Loucy (cell line): ENCODE data around the gene RARB.

Experiments used
- H2AFZ ChIP-seq: fragments of 200-600 bp; sonication (generic); 2 replicates; pipeline ENCODE4 v1.6.0; 2016; ENCODE audit warnings: antibody characterized with exemption, mild to moderate bottlenecking, low read length, moderate library complexity
- H3F3A ChIP-seq: fragments of 200-600 bp; 2 replicates; pipeline ENCODE4 v1.6.0; 2016; ENCODE audit warnings: antibody characterized with exemption, low read depth, mild to moderate bottlenecking
- H3K27me3 ChIP-seq: fragments of 200-600 bp; sonication (generic); 2 replicates; pipeline ENCODE4 v1.6.1; 2014; ENCODE audit warnings: low read length, mild to moderate bottlenecking; ENCODE audit not compliant: insufficient read depth, poor library complexity, severe bottlenecking
- H3K36me3 ChIP-seq: fragments of 200-600 bp; sonication (generic); 2 replicates; pipeline ENCODE4 v1.6.1; 2016; ENCODE audit warnings: low read length; ENCODE audit not compliant: insufficient read depth
- H3K4me1 ChIP-seq: fragments of 200-600 bp; sonication (generic); 2 replicates; pipeline ENCODE4 v1.5.1; 2014; ENCODE audit warnings: low read length, mild to moderate bottlenecking; ENCODE audit not compliant: insufficient read depth, poor library complexity, severe bottlenecking
- H3K4me2 ChIP-seq: fragments of 200-600 bp; sonication (generic); 2 replicates; pipeline ENCODE4 v1.6.0; 2014; ENCODE audit warnings: antibody characterized with exemption, low read length, low read depth, mild to moderate bottlenecking; ENCODE audit not compliant: poor library complexity, severe bottlenecking
- H3K4me3 ChIP-seq: fragments of 200-600 bp; sonication (generic); 2 replicates; pipeline ENCODE4 v1.5.1; 2014; ENCODE audit warnings: low read length, mild to moderate bottlenecking, mixed read lengths; ENCODE audit not compliant: poor library complexity, severe bottlenecking
- H3K79me2 ChIP-seq: fragments of 200-600 bp; sonication (generic); 2 replicates; pipeline ENCODE4 v1.6.1; 2014; ENCODE audit warnings: low read length; ENCODE audit not compliant: insufficient read depth
- H3K9ac ChIP-seq: fragments of 200-600 bp; sonication (generic); 2 replicates; pipeline ENCODE4 v1.6.0; 2014; ENCODE audit warnings: mild to moderate bottlenecking, low read depth, low read length, moderate library complexity; ENCODE audit not compliant: poor library complexity, severe bottlenecking
- H3K9me2 ChIP-seq: fragments of 200-600 bp; sonication (generic); replicated peaks from 2 replicates; pipeline ENCODE4 v1.6.1; 2016; ENCODE audit warnings: low read depth, low read length, mixed read lengths
- H3K9me3 ChIP-seq: fragments of 200-600 bp; sonication (generic); 2 replicates; pipeline ENCODE4 v1.6.1; 2014; ENCODE audit warnings: mild to moderate bottlenecking, antibody characterized with exemption, low read length, low read depth; ENCODE audit not compliant: insufficient read depth
- H4K20me1 ChIP-seq: fragments of 200-600 bp; sonication (generic); 2 replicates; pipeline ENCODE4 v1.6.0; 2014; ENCODE audit warnings: antibody characterized with exemption, low read length, mild to moderate bottlenecking; ENCODE audit not compliant: insufficient read depth, poor library complexity, severe bottlenecking
- EZH2phosphoT487 ChIP-seq: fragments of 200-600 bp; IDR thresholded peaks from 2 replicates; pipeline ENCODE4 v1.6.1; 2018; ENCODE audit warnings: antibody characterized with exemption, mild to moderate bottlenecking, moderate library complexity, borderline replicate concordance
- TF ChIP-seq, protein P1 (sequence below): fragments of 200-600 bp; sonication (generic); conservative IDR thresholded peaks from 2 replicates; pipeline ENCODE4 v1.5.1; 2014; ENCODE audit warnings: mild to moderate bottlenecking, antibody characterized with exemption, low read length

The RARB gene

DNA sequence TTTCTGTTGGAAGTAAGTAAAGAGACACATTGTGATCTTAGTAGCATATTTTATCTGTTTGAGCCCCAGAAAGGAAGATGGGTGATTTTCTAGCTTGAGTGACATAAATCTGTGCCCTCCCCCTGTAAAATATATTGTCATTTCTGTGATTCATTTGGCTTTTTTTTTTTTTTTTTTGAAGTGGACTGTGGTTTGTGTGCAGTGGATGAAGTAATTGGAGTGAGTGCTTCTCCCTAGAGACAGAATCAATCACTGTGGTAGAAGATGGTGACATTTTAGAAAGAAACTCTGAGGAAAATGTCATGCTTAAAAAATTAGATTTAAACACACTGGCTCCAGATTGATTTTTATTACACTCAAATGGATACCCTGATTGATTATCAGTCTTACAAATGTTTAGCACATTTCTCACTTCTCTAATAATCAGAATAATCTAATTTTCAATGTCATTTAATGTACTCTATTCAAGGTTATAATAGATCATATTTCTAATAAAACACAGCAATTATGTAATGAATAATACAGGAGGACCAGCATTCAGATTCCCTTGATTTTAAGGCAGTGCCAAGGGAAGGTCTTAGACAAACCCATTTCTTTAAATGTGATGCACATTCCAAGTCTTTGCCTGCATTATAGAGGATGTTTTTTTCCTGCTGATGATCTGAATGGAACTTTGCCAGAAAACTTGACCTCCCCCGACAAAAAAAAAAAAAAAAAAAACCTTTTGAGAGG is 120.0 kb downstream of the RARB start:
- H3K36me3 ChIP-seq, result no peaks in the 10 kb centered on the region
- H3K4me2 ChIP-seq, result no peak overlapping the region
- TF ChIP-seq, protein P1, sequence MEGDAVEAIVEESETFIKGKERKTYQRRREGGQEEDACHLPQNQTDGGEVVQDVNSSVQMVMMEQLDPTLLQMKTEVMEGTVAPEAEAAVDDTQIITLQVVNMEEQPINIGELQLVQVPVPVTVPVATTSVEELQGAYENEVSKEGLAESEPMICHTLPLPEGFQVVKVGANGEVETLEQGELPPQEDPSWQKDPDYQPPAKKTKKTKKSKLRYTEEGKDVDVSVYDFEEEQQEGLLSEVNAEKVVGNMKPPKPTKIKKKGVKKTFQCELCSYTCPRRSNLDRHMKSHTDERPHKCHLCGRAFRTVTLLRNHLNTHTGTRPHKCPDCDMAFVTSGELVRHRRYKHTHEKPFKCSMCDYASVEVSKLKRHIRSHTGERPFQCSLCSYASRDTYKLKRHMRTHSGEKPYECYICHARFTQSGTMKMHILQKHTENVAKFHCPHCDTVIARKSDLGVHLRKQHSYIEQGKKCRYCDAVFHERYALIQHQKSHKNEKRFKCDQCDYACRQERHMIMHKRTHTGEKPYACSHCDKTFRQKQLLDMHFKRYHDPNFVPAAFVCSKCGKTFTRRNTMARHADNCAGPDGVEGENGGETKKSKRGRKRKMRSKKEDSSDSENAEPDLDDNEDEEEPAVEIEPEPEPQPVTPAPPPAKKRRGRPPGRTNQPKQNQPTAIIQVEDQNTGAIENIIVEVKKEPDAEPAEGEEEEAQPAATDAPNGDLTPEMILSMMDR, result no peak
- no peak for TF ChIP-seq EZH2phosphoT487
- no peaks in the 10 kb centered on the region for H3K79me2 ChIP-seq
- no peaks in the 10 kb centered on the region for H3K9me2 ChIP-seq
- H3K4me3 ChIP-seq, result no peak overlapping the region
- no peaks in the 10 kb centered on the region for H3K9me3 ChIP-seq
- H3K9ac ChIP-seq, result no peak overlapping the region
- no peaks in the 10 kb centered on the region for H4K20me1 ChIP-seq
- no peaks in the 10 kb centered on the region for H3K27me3 ChIP-seq
- no peaks in the 10 kb centered on the region for H3K4me1 ChIP-seq
- H2AFZ ChIP-seq, result no peak overlapping the region
- H3F3A ChIP-seq, result no peaks in the 10 kb centered on the region

DNA sequence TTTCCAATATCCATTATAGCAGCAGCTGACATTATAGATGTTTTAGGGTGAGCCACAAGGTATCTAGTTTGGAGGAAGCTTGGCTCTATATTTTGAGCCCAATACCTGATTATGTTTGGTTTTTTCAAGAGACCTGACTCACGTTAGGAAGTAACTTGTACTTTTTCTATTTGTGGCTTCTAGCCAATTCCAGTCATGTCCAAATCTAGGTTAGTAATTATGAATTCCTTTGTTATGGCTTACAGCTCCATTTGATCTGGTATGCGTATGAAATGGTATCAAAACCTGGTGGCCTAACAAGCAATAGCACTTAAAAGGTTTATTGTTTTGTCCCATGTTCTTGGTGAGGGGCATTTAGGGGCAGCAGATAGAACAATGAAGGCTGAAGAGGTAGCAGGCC is 120.8 kb downstream of the RARB start:
- Histone ChIP-seq H3K4me1 (no peaks in the 10 kb centered on the region), H3F3A (no peaks in the 10 kb centered on the region), H3K79me2 (no peaks in the 10 kb centered on the region), H3K4me2 (no peak overlapping the region), H3K27me3 (no peaks in the 10 kb centered on the region), H3K9me3 (no peaks in the 10 kb centered on the region), H3K9ac (no peak overlapping the region), H3K36me3 (no peaks in the 10 kb centered on the region), H4K20me1 (no peaks in the 10 kb centered on the region), H3K4me3 (no peak overlapping the region), H3K9me2 (no peaks in the 10 kb centered on the region), H2AFZ (no peak overlapping the region)
- TF ChIP-seq, protein P1, result no peak
- no peak for TF ChIP-seq EZH2phosphoT487

DNA sequence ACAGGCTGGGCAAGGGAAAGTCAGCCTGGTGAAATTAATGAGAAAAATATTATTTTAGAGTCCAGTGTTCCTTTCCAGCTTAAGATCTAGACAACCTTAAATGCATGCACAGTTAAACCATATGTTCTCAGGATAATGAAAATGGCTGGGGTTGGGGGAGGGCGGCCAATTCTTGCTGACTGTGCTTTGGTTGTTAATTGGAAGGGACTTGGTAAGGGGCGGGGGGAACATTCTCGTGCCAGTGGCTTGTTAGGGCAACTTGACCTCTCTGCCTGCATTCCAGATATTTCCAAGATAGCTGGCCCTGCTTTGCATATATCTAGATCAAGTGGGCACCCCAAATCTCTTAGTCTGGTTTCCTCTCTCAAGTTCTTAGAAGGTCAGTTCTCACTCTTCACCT is 124.2 kb downstream of the RARB start:
- Histone ChIP-seq H3K4me2 (no peak overlapping the region), H3K79me2 (no peaks in the 10 kb centered on the region), H3K9ac (no peak overlapping the region), H3F3A (no peaks in the 10 kb centered on the region), H4K20me1 (no peaks in the 10 kb centered on the region), H3K4me3 (no peak overlapping the region), H3K9me2 (no peaks in the 10 kb centered on the region), H3K27me3 (no peaks in the 10 kb centered on the region), H3K4me1 (no peaks in the 10 kb centered on the region), H3K36me3 (no peaks in the 10 kb centered on the region), H3K9me3 (no peaks in the 10 kb centered on the region), H2AFZ (no peak overlapping the region)
- TF ChIP-seq, protein P1, result no peak
- no peak for TF ChIP-seq EZH2phosphoT487
